ENCODE measurements around the gene PTGDR2. TPM values are rescaled to one million over a fixed set of nuclear protein-coding genes. Genes with fewer than 3 reads are reported as not detected.

The PTGDR2 gene
- total and polyA plus RNA-seq, 8 donors = 0.09 to 5.7 (median 0.43) TPM

- H3K4me3 ChIP-seq = no peak overlapping the region
- ATAC-seq = no peak
- FAIRE-seq = no peak
- H3K9me3 ChIP-seq = no peaks in the 10 kb centered on the region
- no peak for TF ChIP-seq CTCF (IDR thresholded peaks at IDR 0.05)
- intact Hi-C loops (cut with DNase I) = loop anchor here in 1 of 3 donors (10.0 kb wide), 1 partner anchor 46 kb away; the partner anchor contains the start of gene CCDC86
- WGBS, 2 donors = 79 to 80% methylated on average over 7 of the region's 7 CpGs
- DNase-seq = peak in 1 of 6 donors; percentile 52
- H3K27ac ChIP-seq = no peak overlapping the region
- H3K36me3 ChIP-seq = peaks cover 0 to 43% (median 11%) of the 10 kb centered on the region in 3 donors
- no peaks in the 10 kb centered on the region for H3K4me1 ChIP-seq
- no peaks in the 10 kb centered on the region for H3K27me3 ChIP-seq
These were observed 35.5 kb upstream of the PTGDR2 start for GRCh38 chr11:60891103-60891741.

- WGBS, 2 donors = 83 to 88% methylated on average over 5 of the region's 5 CpGs
- TF ChIP-seq CTCF (IDR thresholded peaks at IDR 0.05) = no peak
- Histone ChIP-seq H3K4me1 (no peaks in the 10 kb centered on the region), H3K4me3 (no peak overlapping the region), H3K27me3 (no peaks in the 10 kb centered on the region), H3K27ac (no peak overlapping the region), H3K36me3 (peaks cover 0 to 37% (median 6%) of the 10 kb centered on the region in 3 donors), H3K9me3 (no peaks in the 10 kb centered on the region)
- ATAC-seq (no peak), DNase-seq (no peak), FAIRE-seq (no peak)
- intact Hi-C loops (cut with DNase I) = loop anchor here in 1 of 3 donors (10.0 kb wide), 1 partner anchor 46 kb away; the partner anchor contains the start of gene CCDC86
These were observed 34.9 kb upstream of the PTGDR2 start for GRCh38 chr11:60890696-60891095.

GRCh38 chr11:60889869-60890311, 34.1 kb upstream of the PTGDR2 start:
- peaks cover 0 to 29% (median 3%) of the 10 kb centered on the region in 3 donors for H3K36me3 ChIP-seq
- no peaks in the 10 kb centered on the region for H3K9me3 ChIP-seq
- intact Hi-C loops (cut with DNase I) = loop anchor here in 1 of 3 donors (10.0 kb wide), 1 partner anchor 45 kb away; the partner anchor contains the start of gene CCDC86
- no peaks in the 10 kb centered on the region for H3K27me3 ChIP-seq
- TF ChIP-seq CTCF (IDR thresholded peaks at IDR 0.05) = no peak
- H3K4me1 ChIP-seq = no peaks in the 10 kb centered on the region
- no peak for ATAC-seq
- no peak for FAIRE-seq
- DNase-seq = no peak
- 57% methylated on average over 6 of the region's 6 CpGs for WGBS, 2 donors
- H3K27ac ChIP-seq = no peak overlapping the region
- H3K4me3 ChIP-seq = no peak overlapping the region

- peak in 3 of 4 donors; percentile 13 to 29 (median 23) for TF ChIP-seq CTCF (IDR thresholded peaks at IDR 0.05)
- DNase-seq = peak in 1 of 6 donors; percentile 44
- intact Hi-C loops (cut with DNase I) = no loop called here
These were observed 31.8 kb upstream of the PTGDR2 start for GRCh38 chr11:60887556-60887955.

More at GRCh38 chr11:60887556-60887955, 31.8 kb upstream of the PTGDR2 start:
- H3K4me1 ChIP-seq = no peaks in the 10 kb centered on the region
- no peak overlapping the region for H3K27ac ChIP-seq
- no peaks in the 10 kb centered on the region for H3K9me3 ChIP-seq
- no peaks in the 10 kb centered on the region for H3K27me3 ChIP-seq
- 50 to 52% methylated on average over 5 of the region's 5 CpGs for WGBS, 2 donors
- FAIRE-seq (no peak), ATAC-seq (peak; percentile 77 to 96 (median 95))
- H3K4me3 ChIP-seq = no peak overlapping the region
- peaks cover 0 to 6% (median 0%) of the 10 kb centered on the region in 3 donors for H3K36me3 ChIP-seq
